B cell (primary cell): ENCODE results near the gene P2RX6. TPM values are rescaled to one million over a fixed set of nuclear protein-coding genes. Genes with fewer than 3 reads are reported as not detected.
A peak's percentile ranks its signal among the peaks of the same experiment; 100 is the strongest.

Experiments used
- ATAC-seq: fragments of 200-7000 bp; cut with Tn5 transposase; one replicate; pipeline ENCODE4 v1.10.0; 2021; ENCODE audit warnings: low read depth, mild to moderate bottlenecking, moderate number of reproducible peaks, moderate library complexity
- CTCF ChIA-PET: fragments of 350-600 bp; sonication (Branson Sonifier 250); formaldehyde crosslinking; loops from one replicate; lab custom pipeline; 2021; ENCODE audit warnings: antibody characterized with exemption, inconsistent platforms; lab: Charles Lee
- POLR2A ChIA-PET: fragments of 350-600 bp; sonication (Branson Sonifier 250); formaldehyde crosslinking; loops from one replicate; lab custom pipeline; 2021; ENCODE audit warnings: antibody characterized with exemption; lab: Charles Lee
- DNase-seq: peaks from one replicate; pipeline ENCODE4 v3.0.0; 2013
- H2AFZ ChIP-seq: 2 replicates; pipeline ENCODE4 v1.6.1; 2012; ENCODE audit warnings: mild to moderate bottlenecking, low read depth, low read length; ENCODE audit not compliant: insufficient read depth, poor library complexity, severe bottlenecking
- H3K27ac ChIP-seq, 2 donors: 1 replicate in 1 of 2; 2 replicates in 1 of 2; pipeline ENCODE4 v1.5.1; 2012 to 2013; ENCODE audit warnings: low read length in 2 of 2, mild to moderate bottlenecking in 2 of 2, moderate library complexity in 1 of 2
- H3K27me3 ChIP-seq, 4 experiments: fragments of 200-600 bp in 1 of 4; sonication (generic) in 1 of 4; replicated peaks in 1 of 4; 1 replicate in 2 of 4; 2 replicates in 2 of 4; pipeline versions ENCODE4 v1.6.1 to v1.7.0; 2013 to 2016; ENCODE audit warnings: low read length in 3 of 4, mild to moderate bottlenecking in 2 of 4, mixed read lengths in 1 of 4, moderate library complexity in 1 of 4; ENCODE audit not compliant: insufficient read depth in 4 of 4, control insufficient read depth in 3 of 4; ENCODE audit errors: control extremely low read depth in 1 of 4
- H3K36me3 ChIP-seq, 2 experiments: replicated peaks in 1 of 2; 1 replicate in 1 of 2; 2 replicates in 1 of 2; pipeline versions ENCODE4 v1.6.1 to v1.7.1; 2013; ENCODE audit warnings: low read length in 1 of 2; ENCODE audit not compliant: insufficient read depth in 2 of 2, control insufficient read depth in 1 of 2; ENCODE audit errors: control extremely low read depth in 1 of 2, extremely low read depth in 1 of 2
- H3K4me1 ChIP-seq, 2 donors: fragments of 200-600 bp in 1 of 2; sonication (generic) in 1 of 2; 1 replicate in 1 of 2; 2 replicates in 1 of 2; pipeline versions ENCODE4 v1.5.1 to v1.6.1; 2013 to 2017; ENCODE audit warnings: low read length in 2 of 2; ENCODE audit not compliant: control insufficient read depth in 2 of 2, insufficient read depth in 2 of 2
- H3K4me2 ChIP-seq: replicated peaks from 2 replicates; pipeline ENCODE3; 2012; ENCODE audit warnings: mild to moderate bottlenecking, low read depth, low read length; ENCODE audit not compliant: poor library complexity, severe bottlenecking
- H3K4me3 ChIP-seq, 5 experiments: fragments of 200-600 bp in 1 of 5; sonication (generic) in 1 of 5; 1 replicate in 3 of 5; 2 replicates in 2 of 5; pipeline versions ENCODE4 v1.5.1 to v1.7.0; 2011 to 2016; ENCODE audit warnings: low read length in 4 of 5, mild to moderate bottlenecking in 4 of 5, low read depth in 2 of 5, control low read depth in 1 of 5, moderate library complexity in 1 of 5; ENCODE audit not compliant: insufficient read depth in 1 of 5; ENCODE audit errors: control extremely low read depth in 1 of 5, extremely low read depth in 1 of 5
- H3K79me2 ChIP-seq: fragments of 200-600 bp; sonication (generic); one replicate; pipeline ENCODE4 v1.6.0; 2016; ENCODE audit warnings: low read length; ENCODE audit not compliant: control insufficient read depth, insufficient read depth
- H3K9ac ChIP-seq: fragments of 200-600 bp; sonication (generic); 2 replicates; pipeline ENCODE4 v1.6.1; 2017; ENCODE audit warnings: mild to moderate bottlenecking, low read length, moderate library complexity
- H3K9me3 ChIP-seq, 3 donors: one replicate each; pipeline versions ENCODE4 v1.6.1 to v1.7.1; 2013; ENCODE audit warnings: low read length in 2 of 3; ENCODE audit not compliant: control insufficient read depth in 2 of 3, insufficient read depth in 1 of 3; ENCODE audit errors: control extremely low read depth in 1 of 3
- H4K20me1 ChIP-seq: 2 replicates; pipeline ENCODE4 v1.6.0; 2012; ENCODE audit warnings: mild to moderate bottlenecking, low read length; ENCODE audit not compliant: insufficient read depth, control insufficient read depth, poor library complexity, severe bottlenecking
- H3K27ac Mint-ChIP-seq: one replicate; pipeline ENCODE4 v1.8.0; 2021; ENCODE audit warnings: mixed read lengths
- H3K27me3 Mint-ChIP-seq: one replicate; pipeline ENCODE4 v1.8.0; 2021; ENCODE audit warnings: mixed read lengths
- H3K4me1 Mint-ChIP-seq: one replicate; pipeline ENCODE4 v1.8.0; 2021; ENCODE audit warnings: mixed read lengths
- H3K4me3 Mint-ChIP-seq: one replicate; pipeline ENCODE4 v1.8.0; 2021; ENCODE audit warnings: mixed read lengths
- H3K9me3 Mint-ChIP-seq: one replicate; pipeline ENCODE4 v1.8.0; 2022; ENCODE audit warnings: mixed read lengths; ENCODE audit not compliant: insufficient read depth
- EZH2 ChIP-seq: IDR thresholded peaks from 2 replicates; pipeline ENCODE4 v1.6.1; 2012; ENCODE audit warnings: borderline replicate concordance, low read depth, mild to moderate bottlenecking, moderate library complexity, low read length; ENCODE audit not compliant: insufficient read depth, poor library complexity, severe bottlenecking
- WGBS: methylation state at CpG from one replicate; pipeline ENCODE4 v1.1.5; 2013; ENCODE audit warnings: missing lambda C conversion rate; ENCODE audit not compliant: insufficient coverage; 5-methylcytosine and 5-hydroxymethylcytosine counted together
- intact Hi-C: fragments of 100-400 bp; cut with micrococcal nuclease; formaldehyde crosslinking; loops from one replicate; pipeline ENCODE4 v1.10.0; 2022
- polyA plus RNA-seq: library from polyadenylated mRNA; depleted of rRNA; stranded (reverse); fragments of >200 nt; gene quantifications from 2 replicates; pipeline ENCODE4 v1.2.3, GENCODE V29; 2012
- total RNA-seq, 2 donors: library from RNA; stranded (reverse); fragments of 120-200 nt in 1 of 2; gene quantifications; 1 replicate in 1 of 2; 2 replicates in 1 of 2; pipeline versions ENCODE4 v1.2.3 to v1.2.4, GENCODE V29; 2013 to 2022
- TF ChIP-seq, protein P1 (sequence below): fragments of 200-600 bp; IDR thresholded peaks from one replicate; pipeline ENCODE4 v1.8.0; 2022; ENCODE audit warnings: antibody characterized with exemption, mild to moderate bottlenecking

The P2RX6 gene
- total and polyA plus RNA-seq, 2 donors (not counting 1 experiment from before 2014, with no cell fraction given), result 0.49 to 0.79 TPM

DNA sequence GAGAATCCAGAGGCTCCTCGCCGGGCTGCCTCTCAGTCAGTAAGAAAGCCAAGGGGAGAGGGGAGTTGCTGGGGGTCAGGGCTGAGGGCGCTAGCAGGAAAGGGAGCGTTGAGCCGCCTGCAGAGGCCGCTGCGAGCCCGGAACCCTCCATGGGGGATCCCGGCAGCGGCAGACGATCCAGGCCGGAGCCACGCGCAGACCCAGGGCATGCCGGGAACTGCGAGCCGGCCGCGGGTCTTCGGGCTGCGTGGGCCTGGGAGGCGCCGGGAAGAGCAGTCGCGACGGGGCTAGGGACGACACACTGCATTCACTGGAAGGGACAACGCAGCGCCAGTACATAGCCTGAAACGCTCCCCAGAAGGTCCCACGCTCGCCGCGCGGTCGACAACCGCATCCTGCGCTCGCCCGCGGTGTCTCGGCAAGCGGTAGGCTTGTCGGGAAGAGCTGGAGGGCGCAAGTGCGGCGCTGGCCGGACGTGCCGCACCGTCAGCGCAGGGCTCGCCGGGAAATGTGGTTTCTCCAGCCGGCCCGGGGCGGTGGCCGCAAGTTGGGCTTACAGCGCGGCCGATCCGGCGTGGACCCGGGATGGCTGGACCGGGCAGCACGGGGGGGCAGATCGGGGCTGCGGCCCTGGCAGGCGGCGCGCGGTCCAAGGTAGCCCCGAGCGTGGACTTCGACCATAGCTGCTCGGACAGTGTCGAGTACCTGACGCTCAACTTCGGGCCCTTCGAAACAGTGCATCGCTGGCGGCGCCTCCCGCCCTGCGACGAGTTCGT, 33.0 kb upstream of the P2RX6 start, which contains the start of gene LZTR1:
TSS of gene LZTR1 (plus strand) at position 511 of the 776 bp plus-strand sequence. CDS start at position 586, 75 bp downstream.
- Histone ChIP-seq H3K79me2 (peaks cover 18% of the 10 kb centered on the region), H3K4me3 (peak within 1 kb of the TSS; percentile 53 to 85 (median 77)), H4K20me1 (no peaks in the 10 kb centered on the region), H3K9ac (peak within 1 kb of the TSS; percentile 74), H3K36me3 (no peaks in the 10 kb centered on the region), H3K4me1 (peaks cover 24 to 34% of the 10 kb centered on the region in 2 donors), H3K27me3 (peaks cover 0 to 3% (median 0%) of the 10 kb centered on the region in 4 experiments), H2AFZ (peak within 1 kb of the TSS; percentile 78), H3K9me3 (peaks cover 0 to 22% (median 8%) of the 10 kb centered on the region in 3 donors), H3K4me2 (peak within 1 kb of the TSS; percentile 92), H3K27ac (peak within 1 kb of the TSS; percentile 75 to 79)
- intact Hi-C loops, result loop anchor here (1.0 to 10.0 kb wide), 3 partner anchors 20 to 63 kb away; partner anchors contain the start of genes LRRC74B and THAP7
- peaks cover 3% of the 10 kb centered on the region for H3K27me3 Mint-ChIP-seq
- H3K4me1 Mint-ChIP-seq, result peaks cover 36% of the 10 kb centered on the region
- under 1% methylated on average over 87 of the region's 87 CpGs for WGBS
- H3K9me3 Mint-ChIP-seq, result no peaks in the 10 kb centered on the region
- peak within 1 kb of the TSS; percentile 89 for H3K27ac Mint-ChIP-seq
- POLR2A ChIA-PET, result interaction anchor here (0.6 kb wide), 1 partner anchor 665 kb away, joined by 4 read pairs; no protein-coding TSS in a partner anchor
- TF ChIP-seq, protein P1, sequence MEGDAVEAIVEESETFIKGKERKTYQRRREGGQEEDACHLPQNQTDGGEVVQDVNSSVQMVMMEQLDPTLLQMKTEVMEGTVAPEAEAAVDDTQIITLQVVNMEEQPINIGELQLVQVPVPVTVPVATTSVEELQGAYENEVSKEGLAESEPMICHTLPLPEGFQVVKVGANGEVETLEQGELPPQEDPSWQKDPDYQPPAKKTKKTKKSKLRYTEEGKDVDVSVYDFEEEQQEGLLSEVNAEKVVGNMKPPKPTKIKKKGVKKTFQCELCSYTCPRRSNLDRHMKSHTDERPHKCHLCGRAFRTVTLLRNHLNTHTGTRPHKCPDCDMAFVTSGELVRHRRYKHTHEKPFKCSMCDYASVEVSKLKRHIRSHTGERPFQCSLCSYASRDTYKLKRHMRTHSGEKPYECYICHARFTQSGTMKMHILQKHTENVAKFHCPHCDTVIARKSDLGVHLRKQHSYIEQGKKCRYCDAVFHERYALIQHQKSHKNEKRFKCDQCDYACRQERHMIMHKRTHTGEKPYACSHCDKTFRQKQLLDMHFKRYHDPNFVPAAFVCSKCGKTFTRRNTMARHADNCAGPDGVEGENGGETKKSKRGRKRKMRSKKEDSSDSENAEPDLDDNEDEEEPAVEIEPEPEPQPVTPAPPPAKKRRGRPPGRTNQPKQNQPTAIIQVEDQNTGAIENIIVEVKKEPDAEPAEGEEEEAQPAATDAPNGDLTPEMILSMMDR, result peak; percentile 51
- no peak for TF ChIP-seq EZH2
- CTCF ChIA-PET, result interaction anchor here (0.6 to 2.1 kb wide), 8 partner anchors 10 to 80 kb away, joined by 3 to 14 read pairs (median 4); partner anchors contain the start of gene THAP7
- peak; percentile 85 for ATAC-seq
- DNase-seq, result peak; percentile 87
- peak within 1 kb of the TSS; percentile 95 for H3K4me3 Mint-ChIP-seq
